Endothelial cell of umbilical vein (primary cell): ENCODE data around the gene SRP19. TPM values are rescaled to one million over a fixed set of nuclear protein-coding genes. Genes with fewer than 3 reads are reported as not detected.

Source experiments
- BruUV-seq: library from RNA; stranded (reverse); fragments of 400-500 nt; replicated peaks from 2 replicates; lab custom pipeline; 2021; lab: Mats Ljungman, UMichigan
- CTCF ChIA-PET: fragments of 300-600, 350-600 bp; sonication (Branson Sonifier 250); formaldehyde crosslinking; loops from one replicate; lab custom pipeline; 2021; ENCODE audit warnings: antibody characterized with exemption, inconsistent platforms; lab: Charles Lee
- POLR2A ChIA-PET: fragments of 300-600, 350-600 bp; sonication (Branson Sonifier 250); formaldehyde crosslinking; loops from one replicate; lab custom pipeline; 2021; ENCODE audit warnings: antibody characterized with exemption, inconsistent platforms; lab: Charles Lee
- DNase-seq: peaks from one replicate; pipeline ENCODE4 v3.0.0-alpha.2; 2011; ENCODE audit warnings: low read depth, low spot score
- FAIRE-seq: peaks from 2 replicates; lab custom pipeline; 2011; peaks lifted over from hg19 to GRCh38; lab: Jason Lieb, UNC
- H2AFZ ChIP-seq: 2 replicates; pipeline ENCODE4 v1.6.0; 2012; ENCODE audit warnings: low read depth, low read length, control low read depth, inconsistent platforms
- H3K27ac ChIP-seq: 2 replicates; pipeline ENCODE4 v1.5.1; 2011; ENCODE audit warnings: low read depth, mild to moderate bottlenecking, control low read depth, low read length, moderate library complexity; ENCODE audit not compliant: insufficient read depth
- H3K27me3 ChIP-seq, 2 experiments: 2 replicates each; pipeline versions ENCODE4 v1.6.0 to v1.6.1; 2011; ENCODE audit warnings: low read length in 2 of 2, mixed read lengths in 1 of 2; ENCODE audit not compliant: control insufficient read depth in 2 of 2, insufficient read depth in 2 of 2
- H3K36me3 ChIP-seq, 2 experiments: 2 replicates in 1 of 2; 3 replicates in 1 of 2; pipeline ENCODE4 v1.5.1; 2011; ENCODE audit warnings: low read length in 2 of 2, mild to moderate bottlenecking in 1 of 2, moderate library complexity in 1 of 2; ENCODE audit not compliant: control insufficient read depth in 2 of 2, insufficient read depth in 2 of 2; ENCODE audit errors: extremely low read depth in 1 of 2
- H3K4me1 ChIP-seq: 3 replicates; pipeline ENCODE4 v1.5.1; 2011; ENCODE audit warnings: mild to moderate bottlenecking, low read length; ENCODE audit not compliant: control insufficient read depth, insufficient read depth; ENCODE audit errors: extremely low read depth
- H3K4me2 ChIP-seq: 2 replicates; pipeline ENCODE4 v1.6.1; 2011; ENCODE audit warnings: low read length, control low read depth, mixed read lengths; ENCODE audit not compliant: insufficient read depth
- H3K4me3 ChIP-seq, 3 experiments: fragments of 200-600 bp in 1 of 3; sonication (generic), shearing (Covaris generic) in 1 of 3; replicated peaks in 1 of 3; 2 replicates each; pipeline ENCODE4 v1.5.1; 2011 to 2016; ENCODE audit warnings: control low read depth in 3 of 3, low read length in 3 of 3, mild to moderate bottlenecking in 2 of 3, inconsistent platforms in 1 of 3, low read depth in 1 of 3, moderate library complexity in 1 of 3; ENCODE audit not compliant: insufficient read depth in 1 of 3
- H3K79me2 ChIP-seq: 2 replicates; pipeline ENCODE4 v1.6.0; 2012; ENCODE audit warnings: low read length, inconsistent platforms; ENCODE audit not compliant: control insufficient read depth, insufficient read depth
- H3K9ac ChIP-seq: replicated peaks from 2 replicates; pipeline ENCODE3; 2011; ENCODE audit warnings: low read length, control low read depth; ENCODE audit not compliant: insufficient read depth; ENCODE audit errors: extremely low read depth
- H3K9me1 ChIP-seq: replicated peaks from 3 replicates; pipeline ENCODE4 v1.6.0; 2011; ENCODE audit warnings: mild to moderate bottlenecking, low read length; ENCODE audit not compliant: control insufficient read depth, insufficient read depth; ENCODE audit errors: extremely low read depth
- H3K9me3 ChIP-seq: replicated peaks from 2 replicates; pipeline ENCODE4 v1.5.1; 2012; ENCODE audit warnings: low read length, inconsistent platforms; ENCODE audit not compliant: control insufficient read depth, insufficient read depth
- H4K20me1 ChIP-seq: replicated peaks from 2 replicates; pipeline ENCODE3; 2011; ENCODE audit warnings: mild to moderate bottlenecking, low read length; ENCODE audit not compliant: control insufficient read depth, insufficient read depth; ENCODE audit errors: extremely low read depth
- EZH2 ChIP-seq: IDR thresholded peaks from 2 replicates; pipeline ENCODE4 v1.6.1; 2012; ENCODE audit warnings: borderline replicate concordance, low read depth, mild to moderate bottlenecking, moderate library complexity, low read length, inconsistent platforms; ENCODE audit not compliant: severe bottlenecking
- FOS ChIP-seq: IDR thresholded peaks from 2 replicates; pipeline ENCODE4 v1.6.1; 2011; ENCODE audit warnings: mild to moderate bottlenecking, low read length, moderate library complexity, borderline replicate concordance; ENCODE audit not compliant: insufficient read depth
- GATA2 ChIP-seq: IDR thresholded peaks from 2 replicates; pipeline ENCODE4 v1.7.0; 2011; ENCODE audit warnings: low read depth, mild to moderate bottlenecking, moderate library complexity, mixed read lengths, low read length; ENCODE audit not compliant: insufficient read length, insufficient read depth
- JUN ChIP-seq: IDR thresholded peaks from 2 replicates; pipeline ENCODE4 v1.6.1; 2011; ENCODE audit warnings: borderline replicate concordance, low read depth; ENCODE audit not compliant: insufficient read length, insufficient read depth
- MAX ChIP-seq: IDR thresholded peaks from 2 replicates; pipeline ENCODE4 v1.6.1; 2011; ENCODE audit not compliant: insufficient read depth, insufficient read length
- MYC ChIP-seq: IDR thresholded peaks from one replicate; pipeline ENCODE4 v1.6.1; 2011; ENCODE audit warnings: mild to moderate bottlenecking, low read depth, low read length
- POLR2A ChIP-seq: IDR thresholded peaks from 2 replicates; pipeline ENCODE4 v1.6.1; 2012; ENCODE audit warnings: low read depth, mild to moderate bottlenecking, control low read depth, low read length
- POLR2AphosphoS5 ChIP-seq: IDR thresholded peaks from 2 replicates; pipeline ENCODE4 v1.6.1; 2012; ENCODE audit warnings: low read depth, mild to moderate bottlenecking, control low read depth, low read length, moderate library complexity; ENCODE audit not compliant: insufficient read depth
- dilution Hi-C: fragments of 300-500 bp; cut with MboI; formaldehyde crosslinking; loops from one replicate; pipeline ENCODE4 v1.15.0; 2019; ENCODE audit warnings: low sequenced_read_pairs; ENCODE audit not compliant: extremely low pct_ligation_motif_present
- intact Hi-C: fragments of 100-400 bp; cut with micrococcal nuclease; formaldehyde crosslinking; loops from one replicate; pipeline ENCODE4 v1.10.0; 2022
- polyA plus RNA-seq, 4 experiments: library from polyadenylated mRNA; depleted of rRNA in 3 of 4; stranded (reverse) in 3 of 4; unstranded in 1 of 4; fragments of >200 nt; gene quantifications; 2 replicates each; pipeline versions ENCODE4 v1.2.1 to v1.2.3, GENCODE V29; 2011 to 2012; ENCODE audit warnings: missing spikeins in 1 of 4
- total RNA-seq: library from RNA; stranded (reverse); gene quantifications from 2 replicates; pipeline ENCODE4 v1.2.3, GENCODE V29; 2021
- TF ChIP-seq, protein P1 (sequence below), 2 donors: IDR thresholded peaks; 1 replicate in 1 of 2; 2 replicates in 1 of 2; pipeline ENCODE4 v1.5.1; 2011; ENCODE audit warnings: low read length in 2 of 2, mild to moderate bottlenecking in 2 of 2, moderate library complexity in 2 of 2, control low read depth in 1 of 2, inconsistent platforms in 1 of 2, low read depth in 1 of 2; ENCODE audit not compliant: insufficient read depth in 1 of 2; ENCODE audit errors: extremely low read depth in 1 of 2

Gene SRP19
- total and polyA plus RNA-seq, 2 donors (not counting 3 experiments of a cell fraction or from before 2014, with no cell fraction given): 28.6 to 69.4 TPM

GRCh38 chr5:112863549-112863948 lies 2.5 kb downstream of the SRP19 start:
- FAIRE-seq (no peak), DNase-seq (no peak)
- Histone ChIP-seq H3K27me3 (no peaks in the 10 kb centered on the region), H3K9me3 (no peaks in the 10 kb centered on the region), H3K27ac (no peak overlapping the region), H3K9me1 (no peaks in the 10 kb centered on the region), H2AFZ (no peak overlapping the region), H3K4me3 (no peak overlapping the region), H3K4me1 (peaks cover 18% of the 10 kb centered on the region), H3K36me3 (peaks cover 15 to 23% of the 10 kb centered on the region in 2 experiments), H3K9ac (no peak overlapping the region), H3K4me2 (no peak overlapping the region), H3K79me2 (peaks cover 36% of the 10 kb centered on the region), H4K20me1 (no peaks in the 10 kb centered on the region)
- ChIA-PET POLR2A (no interaction called here), CTCF (no interaction called here)
- no TSS peak for BruUV-seq
- TF ChIP-seq FOS: no peak
- no peak for TF ChIP-seq MYC
- no peak for TF ChIP-seq POLR2A
- TF ChIP-seq EZH2: no peak
- no peak for TF ChIP-seq POLR2AphosphoS5
- TF ChIP-seq MAX: no peak
- TF ChIP-seq JUN: no peak
- TF ChIP-seq GATA2: no peak
- TF ChIP-seq, protein P1, sequence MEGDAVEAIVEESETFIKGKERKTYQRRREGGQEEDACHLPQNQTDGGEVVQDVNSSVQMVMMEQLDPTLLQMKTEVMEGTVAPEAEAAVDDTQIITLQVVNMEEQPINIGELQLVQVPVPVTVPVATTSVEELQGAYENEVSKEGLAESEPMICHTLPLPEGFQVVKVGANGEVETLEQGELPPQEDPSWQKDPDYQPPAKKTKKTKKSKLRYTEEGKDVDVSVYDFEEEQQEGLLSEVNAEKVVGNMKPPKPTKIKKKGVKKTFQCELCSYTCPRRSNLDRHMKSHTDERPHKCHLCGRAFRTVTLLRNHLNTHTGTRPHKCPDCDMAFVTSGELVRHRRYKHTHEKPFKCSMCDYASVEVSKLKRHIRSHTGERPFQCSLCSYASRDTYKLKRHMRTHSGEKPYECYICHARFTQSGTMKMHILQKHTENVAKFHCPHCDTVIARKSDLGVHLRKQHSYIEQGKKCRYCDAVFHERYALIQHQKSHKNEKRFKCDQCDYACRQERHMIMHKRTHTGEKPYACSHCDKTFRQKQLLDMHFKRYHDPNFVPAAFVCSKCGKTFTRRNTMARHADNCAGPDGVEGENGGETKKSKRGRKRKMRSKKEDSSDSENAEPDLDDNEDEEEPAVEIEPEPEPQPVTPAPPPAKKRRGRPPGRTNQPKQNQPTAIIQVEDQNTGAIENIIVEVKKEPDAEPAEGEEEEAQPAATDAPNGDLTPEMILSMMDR (IDR thresholded peaks at IDR 0.05; ENCODE audit: extremely low read depth in 1 of 2, insufficient read depth in 1 of 2, low read depth in 1 of 2, low read length in 2 of 2): no peak
- intact Hi-C loops (loop anchor here (2.0 to 5.0 kb wide), 2 partner anchors 13 to 171 kb away; no protein-coding TSS in a partner anchor), dilution Hi-C loops (no loop called here)
